KMS-11 (cell line): ENCODE data around the gene PRPF6.

Source experiments
- H2AFZ ChIP-seq: fragments of 200-600 bp; sonication (generic); 2 replicates; pipeline ENCODE4 v1.6.1; 2016; ENCODE audit warnings: antibody characterized with exemption, mixed run types, low read depth
- H3K27ac ChIP-seq: fragments of 200-600 bp; sonication (generic); 2 replicates; pipeline ENCODE4 v1.6.1; 2016; ENCODE audit warnings: mild to moderate bottlenecking, mixed run types
- H3K27me3 ChIP-seq: fragments of 200-600 bp; sonication (generic); 2 replicates; pipeline ENCODE4 v1.6.1; 2017; ENCODE audit warnings: mild to moderate bottlenecking, low read depth, mixed run types, moderate library complexity; ENCODE audit not compliant: insufficient read depth
- H3K36me3 ChIP-seq: fragments of 200-600 bp; sonication (generic); 2 replicates; pipeline ENCODE4 v1.6.1; 2017; ENCODE audit warnings: mild to moderate bottlenecking, mixed run types; ENCODE audit not compliant: insufficient read depth
- H3K4me1 ChIP-seq: fragments of 200-600 bp; sonication (generic); 2 replicates; pipeline ENCODE4 v1.6.1; 2016; ENCODE audit warnings: mild to moderate bottlenecking, low read depth, mixed run types; ENCODE audit not compliant: poor library complexity, severe bottlenecking
- H3K4me2 ChIP-seq: fragments of 200-600 bp; sonication (generic); 2 replicates; pipeline ENCODE4 v1.7.0; 2016; ENCODE audit warnings: mild to moderate bottlenecking, mixed run types
- H3K4me3 ChIP-seq: fragments of 200-600 bp; sonication (generic); IDR thresholded peaks from 2 replicates; pipeline ENCODE4 v1.6.1; 2017; ENCODE audit warnings: low read depth, low read length, mixed read lengths; ENCODE audit not compliant: insufficient read depth
- H3K79me2 ChIP-seq: fragments of 200-600 bp; sonication (generic); 2 replicates; pipeline ENCODE4 v1.6.1; 2016; ENCODE audit warnings: low read depth, mixed run types; ENCODE audit not compliant: insufficient read depth
- H3K9ac ChIP-seq: fragments of 200-600 bp; sonication (generic); 2 replicates; pipeline ENCODE4 v1.6.1; 2016; ENCODE audit warnings: mild to moderate bottlenecking, mixed run types
- H4K20me1 ChIP-seq: fragments of 200-600 bp; sonication (generic); 2 replicates; pipeline ENCODE4 v1.6.1; 2016; ENCODE audit warnings: mild to moderate bottlenecking, mixed run types; ENCODE audit not compliant: insufficient read depth
- TF ChIP-seq, protein P1 (sequence below): fragments of 200-600 bp; sonication (generic); conservative IDR thresholded peaks from 2 replicates; pipeline ENCODE4 v1.6.1; 2017; ENCODE audit warnings: low read depth, mild to moderate bottlenecking, antibody characterized with exemption, low read length, moderate library complexity, mixed read lengths

Gene PRPF6

DNA sequence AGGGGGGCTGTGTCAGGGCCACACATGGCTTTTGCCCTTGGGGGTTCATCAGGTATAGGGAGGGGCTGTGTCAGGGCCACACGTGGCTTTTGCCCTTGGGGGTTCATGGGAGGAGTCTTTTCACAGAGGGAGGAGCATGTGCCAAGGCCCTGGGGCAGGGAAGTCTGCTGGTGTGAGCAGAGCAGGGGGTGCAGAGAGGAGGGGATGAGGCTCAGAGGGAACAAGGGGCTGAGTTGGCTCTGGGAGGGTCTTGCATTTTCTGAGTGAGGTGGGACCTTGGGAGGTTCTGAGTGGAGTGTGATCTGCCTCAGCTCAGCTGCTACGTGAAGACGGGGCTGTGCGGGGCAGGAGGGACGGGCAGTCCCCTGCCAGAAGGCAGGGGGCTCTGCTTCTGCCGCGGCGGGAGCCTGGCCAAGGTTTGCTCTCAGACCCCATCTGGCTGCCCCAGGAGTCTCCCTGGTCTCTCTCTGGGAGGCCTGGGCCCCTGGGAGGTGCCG lies 74.5 kb downstream of the PRPF6 start:
- Histone ChIP-seq H3K27ac (no peak overlapping the region), H3K36me3 (no peaks in the 10 kb centered on the region), H3K27me3 (peaks cover 45% of the 10 kb centered on the region), H3K4me2 (no peak overlapping the region), H3K4me3 (no peak overlapping the region), H3K79me2 (no peaks in the 10 kb centered on the region), H3K9ac (no peak overlapping the region), H3K4me1 (peaks cover 34% of the 10 kb centered on the region), H2AFZ (no peak overlapping the region), H4K20me1 (no peaks in the 10 kb centered on the region)
- TF ChIP-seq, protein P1, sequence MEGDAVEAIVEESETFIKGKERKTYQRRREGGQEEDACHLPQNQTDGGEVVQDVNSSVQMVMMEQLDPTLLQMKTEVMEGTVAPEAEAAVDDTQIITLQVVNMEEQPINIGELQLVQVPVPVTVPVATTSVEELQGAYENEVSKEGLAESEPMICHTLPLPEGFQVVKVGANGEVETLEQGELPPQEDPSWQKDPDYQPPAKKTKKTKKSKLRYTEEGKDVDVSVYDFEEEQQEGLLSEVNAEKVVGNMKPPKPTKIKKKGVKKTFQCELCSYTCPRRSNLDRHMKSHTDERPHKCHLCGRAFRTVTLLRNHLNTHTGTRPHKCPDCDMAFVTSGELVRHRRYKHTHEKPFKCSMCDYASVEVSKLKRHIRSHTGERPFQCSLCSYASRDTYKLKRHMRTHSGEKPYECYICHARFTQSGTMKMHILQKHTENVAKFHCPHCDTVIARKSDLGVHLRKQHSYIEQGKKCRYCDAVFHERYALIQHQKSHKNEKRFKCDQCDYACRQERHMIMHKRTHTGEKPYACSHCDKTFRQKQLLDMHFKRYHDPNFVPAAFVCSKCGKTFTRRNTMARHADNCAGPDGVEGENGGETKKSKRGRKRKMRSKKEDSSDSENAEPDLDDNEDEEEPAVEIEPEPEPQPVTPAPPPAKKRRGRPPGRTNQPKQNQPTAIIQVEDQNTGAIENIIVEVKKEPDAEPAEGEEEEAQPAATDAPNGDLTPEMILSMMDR, result no peak

DNA sequence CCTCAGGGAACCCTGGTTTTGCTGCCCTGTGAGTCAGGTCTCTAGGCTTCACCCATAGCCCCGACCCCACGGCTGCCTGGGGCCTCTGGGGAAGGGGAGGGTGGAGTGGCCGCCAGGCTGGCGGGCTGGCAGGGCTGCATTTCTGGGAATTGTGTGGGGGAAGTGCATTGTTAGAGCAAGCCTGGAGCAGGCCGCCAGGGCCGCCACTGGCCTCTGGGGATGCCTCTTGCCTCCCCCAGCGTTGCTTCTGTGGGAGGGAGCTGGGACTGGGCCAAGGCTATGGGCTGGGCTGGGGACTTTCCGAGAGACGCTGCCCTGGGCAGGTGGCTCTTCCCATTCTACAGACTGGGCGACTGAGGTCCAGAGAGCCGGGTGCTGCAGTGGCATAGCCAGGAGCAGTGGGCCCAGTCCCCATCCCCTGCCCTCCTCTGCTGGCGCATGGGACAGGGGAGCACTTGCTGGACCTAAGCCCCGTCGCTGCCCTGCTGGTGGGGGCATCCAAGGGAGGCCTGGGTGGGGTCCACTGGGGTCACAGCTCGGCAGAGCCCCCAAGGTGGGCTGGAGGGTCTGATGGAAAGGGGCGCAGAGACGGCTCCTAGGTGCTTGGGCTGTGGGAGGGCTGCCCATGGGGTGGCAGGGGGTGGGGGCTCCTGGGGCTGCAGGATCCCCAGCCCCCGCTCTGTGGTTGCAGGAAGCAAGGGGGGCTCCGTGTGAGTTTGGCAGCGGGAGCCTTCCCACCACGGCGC lies 75.1 kb downstream of the PRPF6 start:
- TF ChIP-seq, protein P1, result no peak
- no peaks in the 10 kb centered on the region for H3K79me2 ChIP-seq
- no peaks in the 10 kb centered on the region for H4K20me1 ChIP-seq
- H3K27me3 ChIP-seq, result peaks cover 39% of the 10 kb centered on the region
- H3K4me1 ChIP-seq, result peaks cover 34% of the 10 kb centered on the region
- no peak overlapping the region for H3K9ac ChIP-seq
- H2AFZ ChIP-seq, result no peak overlapping the region
- H3K4me2 ChIP-seq, result no peak overlapping the region
- H3K27ac ChIP-seq, result no peak overlapping the region
- no peak overlapping the region for H3K4me3 ChIP-seq
- H3K36me3 ChIP-seq, result no peaks in the 10 kb centered on the region

DNA sequence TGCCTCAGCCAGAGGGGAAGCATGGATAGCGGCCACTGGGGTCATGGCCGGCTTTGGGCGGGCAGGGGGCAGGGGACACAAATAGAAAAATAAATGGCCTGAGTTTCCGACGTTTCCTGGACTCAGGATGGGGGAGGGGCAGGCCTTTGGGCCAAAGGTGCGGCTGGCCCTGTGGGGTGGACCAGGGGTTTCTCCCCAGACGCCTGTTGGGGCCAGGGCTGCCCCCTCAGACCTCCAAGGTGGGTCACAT lies 75.6 kb downstream of the PRPF6 start:
- TF ChIP-seq, protein P1, result no peak
- no peaks in the 10 kb centered on the region for H3K36me3 ChIP-seq
- H3K27me3 ChIP-seq, result peaks cover 34% of the 10 kb centered on the region
- H2AFZ ChIP-seq, result no peak overlapping the region
- peaks cover 34% of the 10 kb centered on the region for H3K4me1 ChIP-seq
- no peak overlapping the region for H3K4me3 ChIP-seq
- H3K79me2 ChIP-seq, result no peaks in the 10 kb centered on the region
- H3K27ac ChIP-seq, result no peak overlapping the region
- H4K20me1 ChIP-seq, result no peaks in the 10 kb centered on the region
- H3K9ac ChIP-seq, result no peak overlapping the region
- no peak overlapping the region for H3K4me2 ChIP-seq

DNA sequence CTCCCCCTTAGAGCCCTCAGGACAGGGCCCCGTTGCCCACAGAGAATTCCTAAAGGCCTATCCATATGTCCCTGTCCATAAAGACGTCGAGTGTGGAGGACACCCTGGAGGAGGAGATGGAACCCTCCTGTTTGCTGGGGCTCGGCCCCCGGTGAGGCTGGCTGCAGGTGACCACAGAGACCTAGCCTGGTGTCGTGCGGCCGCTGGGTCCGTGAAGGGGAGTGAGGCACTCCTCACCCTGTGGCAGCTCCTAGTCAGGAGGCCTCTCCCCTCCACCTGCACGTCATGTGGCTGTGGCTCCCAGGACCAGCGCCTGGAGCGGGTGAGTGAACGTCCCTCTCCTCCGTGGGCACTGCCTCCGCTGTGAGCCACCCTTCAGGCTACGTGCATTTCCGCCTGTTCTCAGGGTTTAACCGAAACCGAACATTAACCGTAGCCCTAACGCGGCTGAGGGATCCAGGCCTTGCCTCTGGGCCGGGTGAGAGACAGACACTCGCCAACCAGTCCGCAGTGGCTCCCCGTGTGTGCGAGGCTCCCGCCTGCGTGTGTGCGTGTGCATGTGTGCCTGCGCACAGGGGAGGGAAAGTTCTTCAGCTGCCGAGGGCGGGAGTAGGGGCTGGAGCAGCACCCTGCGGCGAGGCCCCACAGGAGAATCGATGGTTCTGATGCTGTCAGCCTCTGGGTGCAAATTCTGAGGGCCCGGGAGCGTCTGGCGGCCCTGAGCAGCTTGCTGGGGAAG lies 76.1 kb downstream of the PRPF6 start:
- Histone ChIP-seq H3K27me3 (peaks cover 30% of the 10 kb centered on the region; the same call in 1 of the 2 replicates), H3K79me2 (no peaks in the 10 kb centered on the region), H3K27ac (no peak overlapping the region), H4K20me1 (no peaks in the 10 kb centered on the region), H3K4me1 (peaks cover 34% of the 10 kb centered on the region), H3K4me3 (no peak overlapping the region), H3K36me3 (no peaks in the 10 kb centered on the region), H3K4me2 (peak overlapping the region; percentile 9; the same call in 1 of the 2 replicates), H2AFZ (peak overlapping the region; percentile 51), H3K9ac (no peak overlapping the region)
- TF ChIP-seq, protein P1, result no peak
